K562 (cell line): ENCODE results near the gene OSBPL10. TPM values are rescaled to one million over a fixed set of nuclear protein-coding genes. Genes with fewer than 3 reads are reported as not detected.
A peak's percentile ranks its signal among the peaks of the same experiment; 100 is the strongest.

ENCODE experiments used
- DEAF1 ChIP-seq: fragments of 450-650 bp; formaldehyde crosslinking; IDR thresholded peaks from 2 replicates; pipeline ENCODE4 v1.4.0; 2020; ENCODE audit warnings: mild to moderate bottlenecking, moderate library complexity
- ELK1 ChIP-seq: sonication (generic); formaldehyde crosslinking; IDR thresholded peaks from 2 replicates; pipeline ENCODE4 v1.8.1; 2022; ENCODE audit warnings: missing genetic modification reagents
- FOXJ2 ChIP-seq: fragments of 200-800 bp; sonication (Bioruptor generic); IDR thresholded peaks from 2 replicates; pipeline ENCODE4 v1.6.1; 2016; ENCODE audit warnings: missing genetic modification characterization, missing compliant biosample characterization
- MECOM ChIP-seq: fragments of 250-450 bp; sonication (Bioruptor Pico); IDR thresholded peaks from 2 replicates; pipeline ENCODE4 v1.8.0; 2022; ENCODE audit warnings: inconsistent platforms
- ZNF740 ChIP-seq, 3 experiments: fragments of 200-800 bp in 1 of 3; sonication (Bioruptor generic) in 1 of 3; sonication (generic) in 1 of 3; formaldehyde crosslinking in 1 of 3; IDR thresholded peaks; 2 replicates each; pipeline versions ENCODE4 v1.6.1 to v1.8.0; 2016 to 2022; ENCODE audit warnings: mild to moderate bottlenecking in 2 of 3, missing compliant biosample characterization in 2 of 3, missing genetic modification characterization in 2 of 3, missing genetic modification reagents in 1 of 3
- ZNF79 ChIP-seq: fragments of 250-450 bp; sonication (Bioruptor Pico); IDR thresholded peaks from 2 replicates; pipeline ENCODE4 v1.4.0; 2020; ENCODE audit warnings: low read depth, mild to moderate bottlenecking, moderate library complexity
- polyA plus RNA-seq, 8 experiments: library from polyadenylated mRNA; depleted of rRNA in 4 of 8; stranded (reverse) in 5 of 8; unstranded in 3 of 8; fragments of >200 nt; fragmentation: Nextera tagmentation in 2 of 8; fragmentation: Illumina TruSeq in 1 of 8; extraction: Ambion mirVana in 2 of 8; extraction: Trizol in 1 of 8; gene quantifications; 2 replicates each; pipeline versions ENCODE4 v1.2.1 to v1.2.3, GENCODE V29; 2011 to 2014; ENCODE audit warnings: inconsistent platforms in 1 of 8, missing spikeins in 1 of 8
- total RNA-seq, 7 experiments: library from RNA; depleted of rRNA in 6 of 7; stranded (reverse); fragments of >200 nt in 6 of 7; fragmentation: Illumina TruSeq in 2 of 7; extraction: Trizol in 2 of 7; gene quantifications; 2 replicates each; pipeline versions ENCODE4 v1.2.1 to v1.2.3, GENCODE V29; 2011 to 2021; ENCODE audit warnings: low replicate concordance in 1 of 7

Gene OSBPL10
- total and polyA plus RNA-seq, 9 of the 15 experiments (the other 6 are each of a cell fraction or from before 2014, with no cell fraction given) = 0.03 to 0.19 (median 0.14) TPM; not detected in 2

- TF ChIP-seq ELK1 (CRISPR knock-in tag) (no peak), ZNF79 (CRISPR knock-in tag) (no peak), MECOM (no peak), ZNF740 (CRISPR knock-in tag; IDR thresholded peaks at IDR 0.05) (no peak), ZNF740 (tag; IDR thresholded peaks at IDR 0.05) (0 out of 4 replicates have a peak, but pooled peaks of 1 of the 2 experiments have one; percentile 21), DEAF1 (CRISPR knock-in tag) (peak; percentile 75), FOXJ2 (peak; percentile 62; the same call in 1 of the 2 replicates)
These were observed 37.9 kb upstream of the OSBPL10 start (continued) for GRCh38 chr3:32018757-32019564.
